T follicular helper cell (primary cell): ENCODE results near the gene ARHGAP28.

Experiments
- DNase-seq: peaks from one replicate; pipeline ENCODE4 v3.0.0-alpha.2; 2020; ENCODE audit warnings: low read depth

Gene ARHGAP28

DNA sequence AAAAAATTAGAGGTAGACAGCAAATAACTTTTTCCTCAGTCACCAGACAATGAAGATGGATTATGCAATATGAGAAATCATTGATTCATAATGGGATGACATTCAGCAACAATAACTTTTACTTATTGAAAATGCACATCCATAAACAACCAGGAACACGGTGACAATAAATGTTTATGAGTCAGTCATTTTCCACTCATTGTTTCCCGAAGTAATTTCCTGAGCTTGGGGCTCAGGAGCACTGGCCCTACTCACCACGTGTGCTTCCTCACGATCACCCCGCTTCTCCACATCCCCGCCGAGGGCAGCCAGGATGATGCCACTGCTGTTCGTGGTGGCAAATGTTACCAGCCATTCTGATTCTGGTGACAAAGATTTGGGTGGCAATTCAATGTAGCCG is 231.8 kb downstream of the ARHGAP28 start:
- DNase-seq = no peak

DNA sequence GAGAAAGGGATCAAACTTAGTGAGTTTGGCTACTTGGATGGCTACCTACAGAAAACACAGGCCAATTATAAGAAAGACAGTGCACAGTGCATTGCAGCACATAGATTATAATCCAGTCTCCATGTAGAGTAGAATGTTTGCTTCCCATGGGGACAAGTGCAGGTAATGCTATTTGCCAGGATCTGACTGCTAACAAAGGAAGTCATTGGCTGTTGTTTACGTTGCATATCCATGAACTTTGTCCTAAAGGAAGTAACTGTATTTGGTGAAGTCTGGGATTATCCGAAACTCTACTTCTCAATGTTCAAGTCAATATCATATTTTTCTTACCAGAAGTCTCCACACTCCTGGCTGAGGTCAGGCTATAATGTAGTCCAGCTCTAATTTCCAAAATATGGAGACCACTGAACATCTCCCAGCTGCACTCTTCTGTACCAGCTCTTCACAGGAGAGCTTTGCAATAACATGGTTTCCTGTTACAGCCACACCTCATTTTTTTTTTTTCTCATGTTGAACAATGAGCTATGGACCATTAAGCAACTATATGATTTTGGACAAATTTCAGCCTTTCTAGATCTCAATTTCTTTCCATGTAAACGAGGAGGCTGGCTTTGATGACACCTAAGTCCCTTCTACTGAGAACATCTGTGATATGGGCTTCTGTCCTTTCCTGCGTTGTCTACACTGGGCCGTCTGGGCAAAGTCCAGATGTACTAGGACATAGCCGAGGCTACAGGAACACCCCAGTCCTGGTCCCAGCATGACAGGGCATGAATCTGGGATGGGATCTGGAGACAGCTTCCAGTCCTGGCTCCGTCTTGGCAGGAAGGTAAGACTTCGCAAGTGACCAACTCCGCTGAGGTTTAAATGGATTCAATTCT is 233.3 kb downstream of the ARHGAP28 start:
- DNase-seq = no peak

DNA sequence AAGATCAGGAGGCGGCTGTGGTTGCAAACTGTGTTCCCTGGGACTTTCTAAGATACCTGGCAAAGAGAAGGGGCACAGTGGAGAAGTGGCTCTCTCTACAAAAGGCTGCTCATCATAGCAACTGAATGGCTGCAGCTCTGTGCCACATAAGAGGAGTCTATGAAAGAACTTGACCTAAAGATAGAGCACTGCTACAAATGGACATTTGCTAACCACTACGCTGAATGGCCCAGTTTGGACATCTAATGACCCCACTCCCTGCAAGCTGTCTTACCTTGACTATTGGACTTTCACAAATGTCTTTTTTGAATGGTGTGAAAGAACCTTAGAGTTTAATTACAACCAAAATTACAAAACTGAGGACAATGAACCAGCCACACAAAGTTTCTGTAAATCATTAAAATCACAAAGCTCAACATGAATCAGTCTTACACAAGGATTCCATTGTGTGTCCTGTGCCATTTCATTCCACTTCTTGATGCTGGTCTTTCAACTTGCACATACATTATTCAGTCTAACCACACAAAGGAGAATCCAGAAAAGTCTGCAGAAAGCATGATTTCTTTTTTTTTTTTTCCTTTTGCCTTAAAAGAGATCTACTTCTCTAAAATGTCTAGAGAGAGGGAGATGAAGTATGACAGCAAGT is 234.1 kb downstream of the ARHGAP28 start:
- DNase-seq = no peak
